ENCODE results near the gene ZNF264.
A peak's percentile ranks its signal among the peaks of the same experiment; 100 is the strongest.

The ZNF264 gene

DNA sequence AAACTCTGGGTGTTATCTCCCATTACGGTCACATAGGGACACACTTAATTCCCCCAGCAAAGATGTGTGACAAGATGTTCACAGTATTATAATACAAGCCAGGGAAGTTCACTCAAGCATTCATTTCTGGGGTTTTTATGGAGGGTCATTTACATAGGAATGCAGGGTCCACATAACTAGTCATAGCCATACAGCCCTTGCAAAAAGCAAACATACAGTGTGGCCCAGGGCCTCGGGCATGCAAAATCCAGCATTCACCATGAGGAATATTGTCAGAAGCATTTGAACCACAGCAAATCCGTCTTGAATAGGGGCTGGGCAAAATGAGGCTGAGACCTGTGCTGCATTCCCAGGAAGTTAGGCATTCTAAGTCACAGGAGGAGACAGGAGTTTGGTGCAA lies 76.0 kb downstream of the ZNF264 start:
- H3K4me3 ChIP-seq (ENCODE audit: severe bottlenecking) = no peak overlapping the region
- no peaks in the 10 kb centered on the region for H3K27me3 ChIP-seq (ENCODE audit: insufficient read depth, poor library complexity, severe bottlenecking)
- no peak overlapping the region for H3K27ac ChIP-seq (ENCODE audit: poor library complexity, severe bottlenecking)
- peaks cover 4% of the 10 kb centered on the region for H3K4me1 ChIP-seq (ENCODE audit: insufficient read depth, poor library complexity, severe bottlenecking)
- TF ChIP-seq, protein P1, sequence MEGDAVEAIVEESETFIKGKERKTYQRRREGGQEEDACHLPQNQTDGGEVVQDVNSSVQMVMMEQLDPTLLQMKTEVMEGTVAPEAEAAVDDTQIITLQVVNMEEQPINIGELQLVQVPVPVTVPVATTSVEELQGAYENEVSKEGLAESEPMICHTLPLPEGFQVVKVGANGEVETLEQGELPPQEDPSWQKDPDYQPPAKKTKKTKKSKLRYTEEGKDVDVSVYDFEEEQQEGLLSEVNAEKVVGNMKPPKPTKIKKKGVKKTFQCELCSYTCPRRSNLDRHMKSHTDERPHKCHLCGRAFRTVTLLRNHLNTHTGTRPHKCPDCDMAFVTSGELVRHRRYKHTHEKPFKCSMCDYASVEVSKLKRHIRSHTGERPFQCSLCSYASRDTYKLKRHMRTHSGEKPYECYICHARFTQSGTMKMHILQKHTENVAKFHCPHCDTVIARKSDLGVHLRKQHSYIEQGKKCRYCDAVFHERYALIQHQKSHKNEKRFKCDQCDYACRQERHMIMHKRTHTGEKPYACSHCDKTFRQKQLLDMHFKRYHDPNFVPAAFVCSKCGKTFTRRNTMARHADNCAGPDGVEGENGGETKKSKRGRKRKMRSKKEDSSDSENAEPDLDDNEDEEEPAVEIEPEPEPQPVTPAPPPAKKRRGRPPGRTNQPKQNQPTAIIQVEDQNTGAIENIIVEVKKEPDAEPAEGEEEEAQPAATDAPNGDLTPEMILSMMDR (IDR thresholded peaks at IDR 0.05; ENCODE audit: poor library complexity, severe bottlenecking) = no peak
- H3K9me3 ChIP-seq (ENCODE audit: severe bottlenecking) = no peaks in the 10 kb centered on the region
- ATAC-seq (ENCODE audit: low read depth) (no peak), DNase-seq (ENCODE audit: low spot score) (no peak)
- H3K36me3 ChIP-seq (ENCODE audit: low read depth) = no peaks in the 10 kb centered on the region

DNA sequence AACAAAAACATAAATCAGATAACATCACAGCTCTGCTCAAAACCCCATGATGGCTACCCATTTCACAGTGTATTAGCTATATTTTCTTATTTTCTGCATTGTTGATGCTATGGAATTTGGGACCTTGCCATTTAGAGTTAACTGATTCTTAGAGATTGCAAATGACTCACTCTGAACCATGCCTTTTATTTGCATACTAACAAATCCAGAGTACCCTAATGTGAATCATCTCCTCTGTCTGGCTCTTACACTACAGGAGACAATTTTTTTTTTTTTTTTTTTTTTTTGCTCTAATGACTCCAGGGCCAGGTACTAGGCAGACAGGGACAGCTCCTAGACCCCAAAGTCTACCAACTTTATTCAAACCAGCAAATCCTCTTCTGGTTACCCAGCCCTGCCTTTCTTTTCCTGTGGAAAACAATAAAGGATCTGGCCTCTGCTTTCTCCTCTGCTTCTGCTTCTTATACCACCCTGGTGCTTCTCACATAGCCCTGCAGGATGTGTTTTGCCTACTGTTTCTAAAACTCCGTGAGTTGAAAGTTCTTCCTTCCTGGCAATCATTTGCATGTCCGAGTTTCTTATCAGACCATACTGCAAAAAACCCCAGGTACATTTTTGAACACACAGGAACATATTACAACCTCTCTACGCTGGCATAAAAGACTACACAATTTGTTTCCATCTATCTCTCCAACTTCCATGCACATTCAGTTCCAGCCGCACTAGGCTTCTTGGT lies 78.4 kb downstream of the ZNF264 start:
- Histone ChIP-seq H3K27ac (ENCODE audit: poor library complexity, severe bottlenecking) (peak overlapping the region; percentile 10), H3K27me3 (ENCODE audit: insufficient read depth, poor library complexity, severe bottlenecking) (no peaks in the 10 kb centered on the region), H3K4me1 (ENCODE audit: insufficient read depth, poor library complexity, severe bottlenecking) (peaks cover 4% of the 10 kb centered on the region), H3K36me3 (ENCODE audit: low read depth) (no peaks in the 10 kb centered on the region), H3K9me3 (ENCODE audit: severe bottlenecking) (no peaks in the 10 kb centered on the region), H3K4me3 (ENCODE audit: severe bottlenecking) (no peak overlapping the region)
- TF ChIP-seq, protein P1 (IDR thresholded peaks at IDR 0.05; ENCODE audit: poor library complexity, severe bottlenecking) = no peak
- peak; percentile 94 for ATAC-seq (ENCODE audit: low read depth)
- DNase-seq (ENCODE audit: low spot score) = no peak

DNA sequence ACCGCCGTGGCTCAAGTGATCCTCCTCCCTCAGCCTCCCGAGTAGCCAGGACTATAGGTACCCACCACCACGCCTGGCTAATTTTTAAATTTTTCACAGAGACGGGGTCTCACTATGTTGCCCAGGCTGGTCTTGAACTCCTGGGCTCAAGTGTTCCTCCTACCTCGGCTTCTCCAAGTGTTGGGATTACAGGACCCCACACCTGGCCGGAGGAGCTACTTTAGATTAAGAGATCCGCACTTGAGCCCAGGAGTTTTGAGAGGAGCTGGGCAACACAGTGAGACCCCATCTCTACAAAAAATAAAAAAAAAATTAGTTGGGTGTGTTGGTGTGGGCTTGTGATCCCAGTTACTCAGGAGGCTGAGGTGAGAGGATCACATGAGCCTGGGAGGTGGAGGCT lies 80.0 kb downstream of the ZNF264 start:
- H3K36me3 ChIP-seq (ENCODE audit: low read depth) = no peaks in the 10 kb centered on the region
- H3K4me3 ChIP-seq (ENCODE audit: severe bottlenecking) = no peak overlapping the region
- H3K4me1 ChIP-seq (ENCODE audit: insufficient read depth, poor library complexity, severe bottlenecking) = peaks cover 4% of the 10 kb centered on the region
- H3K27me3 ChIP-seq (ENCODE audit: insufficient read depth, poor library complexity, severe bottlenecking) = no peaks in the 10 kb centered on the region
- H3K27ac ChIP-seq (ENCODE audit: poor library complexity, severe bottlenecking) = no peak overlapping the region
- no peak for DNase-seq (ENCODE audit: low spot score)
- no peak for ATAC-seq (ENCODE audit: low read depth)
- TF ChIP-seq, protein P1 (IDR thresholded peaks at IDR 0.05; ENCODE audit: poor library complexity, severe bottlenecking) = no peak
- no peaks in the 10 kb centered on the region for H3K9me3 ChIP-seq (ENCODE audit: severe bottlenecking)

Data from RWPE2 (cell line).